Islet precursor cell (in vitro differentiated cells): ENCODE data around the gene LDLRAD4.

Experiments used
- DNase-seq: peaks from one replicate; pipeline ENCODE4 v3.0.0-alpha.2; 2018

LDLRAD4 gene

DNA sequence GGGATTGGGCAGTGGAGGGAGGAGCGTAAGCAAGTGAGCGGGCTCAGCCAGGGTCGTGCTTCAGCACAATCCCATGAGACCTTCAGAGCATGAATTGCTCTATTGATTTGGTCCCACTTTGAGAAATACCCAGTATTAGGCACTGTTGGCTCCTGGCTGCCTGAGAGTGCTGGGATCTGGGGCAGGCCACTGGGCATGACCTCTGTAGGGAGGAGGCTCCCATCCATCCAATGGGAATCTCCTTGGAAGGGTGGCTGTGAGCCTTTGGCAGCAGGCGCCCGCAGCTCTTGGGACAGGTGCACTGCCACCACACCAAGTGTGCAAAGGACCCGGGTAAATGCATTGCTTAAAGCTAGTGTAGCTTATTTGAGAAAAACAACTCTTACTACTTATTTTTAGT is 137.5 kb downstream of the LDLRAD4 start:
- DNase-seq, result no peak

DNA sequence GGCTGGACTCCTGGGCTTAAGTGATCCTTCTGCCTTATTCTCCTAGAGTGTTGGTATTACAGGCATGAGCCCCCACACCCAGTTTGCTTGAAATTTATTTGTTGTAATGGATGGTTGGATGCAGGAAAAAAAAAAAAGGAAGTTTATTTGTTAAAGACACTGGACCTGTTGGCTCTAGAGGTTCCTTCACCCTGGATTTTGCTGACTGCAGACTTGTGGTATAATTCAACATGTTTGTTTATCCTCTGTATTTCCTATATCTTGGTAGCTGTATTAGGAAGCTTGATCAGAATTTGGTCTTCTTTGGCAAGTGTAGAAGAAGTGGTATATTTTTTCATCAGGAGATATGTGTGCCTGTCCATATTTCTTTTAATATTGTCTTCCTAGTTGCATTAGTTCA is 138.7 kb downstream of the LDLRAD4 start:
- DNase-seq, result no peak

DNA sequence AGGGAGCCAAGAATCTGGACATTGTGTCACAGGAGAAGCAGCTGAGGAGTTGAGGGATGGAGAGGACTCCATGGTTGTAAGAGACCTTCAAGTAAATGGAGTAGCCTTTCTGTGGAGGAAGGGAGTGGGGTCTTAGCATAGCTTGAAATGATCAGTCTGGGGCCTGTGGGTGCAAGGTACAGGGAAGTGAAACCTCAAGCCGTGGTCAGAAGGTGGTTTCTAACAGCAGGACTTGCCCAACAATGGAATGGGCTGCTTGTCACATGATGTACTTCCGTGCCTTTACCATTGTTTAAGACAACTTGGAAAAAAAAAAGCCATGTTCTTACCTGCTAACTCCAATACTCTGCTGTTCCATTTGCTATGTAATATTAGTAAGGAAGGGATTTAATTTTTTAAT is 140.7 kb downstream of the LDLRAD4 start:
- DNase-seq, result no peak

DNA sequence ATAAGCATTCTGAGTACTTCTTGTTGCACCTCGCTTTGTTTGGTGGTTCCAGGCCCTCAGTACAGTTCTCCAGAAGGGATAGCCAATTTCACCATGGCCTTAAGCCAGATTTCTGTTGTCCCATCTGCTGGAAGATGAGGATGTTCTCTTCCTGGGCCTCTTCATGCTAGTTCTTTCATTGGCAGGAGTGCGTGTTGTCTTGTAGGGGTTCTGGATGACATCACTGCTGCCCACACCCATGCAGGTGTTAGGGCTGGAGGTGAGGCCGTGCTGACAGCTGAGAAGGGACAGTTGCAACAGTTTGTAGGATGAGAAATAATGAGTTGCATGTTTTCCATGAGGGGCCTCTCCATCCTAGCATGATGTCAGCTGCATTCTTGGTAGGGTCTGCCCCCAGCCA is 142.9 kb downstream of the LDLRAD4 start:
- DNase-seq, result peak; percentile 27

DNA sequence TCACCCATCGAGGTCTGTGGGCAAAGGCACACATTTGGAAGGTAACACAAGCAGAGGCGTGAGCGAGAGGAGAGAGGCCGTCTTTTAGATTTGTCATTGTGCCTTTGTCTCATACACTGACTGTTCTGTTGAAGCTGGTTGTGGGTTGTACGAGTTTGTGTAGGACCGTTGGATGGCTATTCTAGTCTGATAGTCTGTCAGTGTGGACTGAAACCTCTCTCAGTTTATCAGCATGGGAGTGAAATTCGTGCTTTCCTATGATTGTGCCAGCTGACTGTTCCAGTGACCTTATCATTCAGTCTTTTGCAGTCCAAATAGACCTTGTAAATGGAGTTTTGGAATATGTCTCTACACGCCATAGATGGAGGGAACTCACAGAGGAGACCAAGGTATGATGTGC is 143.5 kb downstream of the LDLRAD4 start:
- no peak for DNase-seq

DNA sequence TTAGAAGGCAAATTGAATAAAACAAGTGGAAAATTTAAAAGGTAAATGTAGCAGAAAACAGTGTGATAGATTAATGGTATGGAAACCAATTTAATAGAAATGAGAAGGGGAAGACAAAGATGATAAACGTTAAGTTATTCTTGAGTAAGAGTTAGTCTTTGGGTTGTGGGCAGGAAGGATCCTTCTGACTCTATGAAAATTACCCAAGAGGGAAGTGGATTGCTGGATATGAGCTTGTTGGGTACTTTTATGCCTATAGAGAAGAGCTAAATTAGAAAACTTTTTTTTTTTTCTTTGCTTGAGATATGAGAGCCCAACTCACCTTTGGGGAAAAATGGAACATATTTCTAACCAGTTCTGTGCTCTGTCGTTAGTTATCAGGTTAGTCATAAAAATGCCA is 144.0 kb downstream of the LDLRAD4 start:
- DNase-seq, result no peak

DNA sequence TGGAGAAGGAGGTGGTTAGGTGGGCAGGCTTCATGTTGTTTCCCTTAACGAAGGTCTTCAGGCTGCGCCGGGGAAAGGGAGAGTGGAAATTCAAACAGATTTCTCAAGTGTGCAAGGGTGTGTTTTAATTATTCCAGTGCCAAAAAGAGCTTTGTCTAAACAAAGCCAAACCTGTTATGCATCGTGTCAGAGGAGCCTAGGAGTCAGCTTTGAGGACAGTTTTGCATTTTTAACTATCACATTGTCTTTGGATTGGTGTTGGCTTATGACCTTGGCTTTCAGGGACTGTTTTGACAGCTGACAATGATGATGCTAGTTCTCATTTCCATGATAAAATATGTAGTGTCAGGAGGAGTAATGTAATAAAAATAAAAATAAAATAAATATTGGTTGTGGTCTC is 144.8 kb downstream of the LDLRAD4 start:
- DNase-seq, result peak; percentile 6

DNA sequence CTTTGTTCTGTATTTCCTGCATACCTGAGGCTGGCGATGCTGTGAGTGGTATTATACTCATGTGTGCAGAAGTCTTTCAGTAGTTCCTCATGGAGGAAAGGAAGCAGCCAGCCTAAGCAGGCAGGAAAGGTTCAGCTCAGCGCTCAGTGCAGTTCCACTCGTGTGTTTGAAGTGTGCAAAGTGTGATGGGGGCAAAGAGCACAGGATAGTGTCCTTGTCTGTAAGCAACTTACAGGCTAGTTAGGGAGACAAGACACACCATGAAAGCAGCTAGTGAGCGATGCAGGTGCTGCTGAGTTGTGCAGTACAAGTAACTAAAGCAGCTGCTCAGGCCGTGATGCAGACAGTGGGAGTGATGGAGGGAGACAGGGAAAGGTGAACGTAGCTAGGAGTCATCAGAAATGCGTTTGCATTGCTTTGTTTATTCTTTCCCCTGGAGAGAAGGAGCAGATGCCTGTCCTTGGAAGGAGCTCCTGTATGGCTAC is 146.2 kb downstream of the LDLRAD4 start:
- peak; percentile 36 for DNase-seq

DNA sequence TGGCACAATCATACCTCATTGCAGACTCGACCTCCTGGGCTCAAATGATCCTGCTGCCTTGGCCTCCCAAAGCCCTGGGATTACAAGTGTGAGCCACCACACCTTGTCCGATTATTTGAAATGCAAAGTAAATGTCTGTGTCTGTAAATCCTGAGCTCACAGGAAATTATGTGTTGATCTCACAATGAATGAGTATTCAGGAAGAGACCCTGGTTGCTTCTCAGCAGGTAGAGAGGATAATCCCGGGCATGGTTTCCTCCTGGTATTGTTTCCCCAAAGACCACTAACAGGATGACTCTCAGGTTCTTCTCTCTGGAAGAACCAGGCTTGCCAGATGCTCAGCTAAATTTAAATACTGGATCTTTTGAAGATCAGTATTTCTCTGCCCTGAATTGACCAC is 147.6 kb downstream of the LDLRAD4 start:
- DNase-seq, result no peak

DNA sequence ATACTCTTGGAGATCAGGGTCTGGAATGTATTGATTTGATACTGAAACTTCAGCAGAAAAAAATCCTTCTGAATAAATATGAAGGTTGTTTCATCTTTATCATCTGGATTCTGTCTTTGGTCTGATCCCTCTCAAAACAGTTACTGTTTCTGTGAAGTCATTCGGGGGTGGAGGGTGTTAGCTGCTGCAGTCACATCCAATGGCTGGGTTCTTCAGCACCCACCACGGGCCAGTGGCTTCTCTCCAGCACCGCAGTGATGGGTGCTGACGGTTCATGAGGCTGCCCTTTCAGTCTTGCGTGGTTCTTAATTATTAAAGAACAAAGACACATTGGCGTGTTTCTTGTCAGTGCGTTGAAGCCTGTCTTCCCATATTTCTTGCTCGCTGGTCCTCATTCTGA is 148.0 kb downstream of the LDLRAD4 start:
- DNase-seq, result peak; percentile 27

DNA sequence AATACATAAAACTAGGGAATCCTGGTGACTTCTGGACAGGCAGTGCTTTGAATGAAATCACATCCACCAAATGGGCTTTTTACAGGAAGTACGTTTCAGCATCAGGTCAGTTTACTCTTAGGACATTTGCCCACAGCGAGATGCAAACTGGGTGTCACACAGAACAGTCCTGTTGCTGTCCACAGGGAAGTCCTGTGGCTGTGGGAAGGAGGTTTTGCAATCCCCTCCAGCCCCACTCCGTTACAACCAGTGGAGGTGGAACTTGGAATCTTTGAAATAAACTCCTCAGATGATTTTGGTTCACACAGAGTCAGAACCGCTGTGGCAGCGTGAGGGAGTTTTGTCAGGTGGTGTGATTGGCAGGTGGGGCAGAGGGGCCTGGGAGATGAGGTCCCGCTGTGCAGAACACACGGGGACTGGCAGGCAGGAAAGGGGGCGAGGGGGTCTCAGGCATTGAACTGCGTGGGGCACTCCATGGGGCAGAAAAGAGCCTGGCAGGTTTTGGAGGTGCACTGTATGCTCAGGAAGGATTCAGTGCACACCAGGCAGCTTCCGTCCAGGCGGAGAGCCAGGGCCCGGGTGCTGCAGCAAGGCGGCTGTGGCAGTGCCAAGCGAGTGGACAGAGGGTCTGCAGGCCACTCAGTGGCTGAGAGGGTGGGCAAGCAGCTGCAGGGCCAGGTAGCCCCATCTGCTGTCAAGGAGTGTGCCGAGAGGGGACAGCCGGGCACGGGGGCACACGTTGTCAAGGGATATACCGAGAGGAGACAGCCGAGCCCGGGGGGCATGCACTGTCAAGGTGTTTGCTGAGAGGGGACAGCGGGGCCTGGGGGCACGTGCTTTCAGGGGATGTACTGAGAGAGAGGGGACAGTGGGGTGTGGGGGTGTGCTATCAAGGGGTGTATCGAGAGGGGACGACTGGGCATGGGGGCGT is 148.7 kb downstream of the LDLRAD4 start:
- peak; percentile 43 for DNase-seq

DNA sequence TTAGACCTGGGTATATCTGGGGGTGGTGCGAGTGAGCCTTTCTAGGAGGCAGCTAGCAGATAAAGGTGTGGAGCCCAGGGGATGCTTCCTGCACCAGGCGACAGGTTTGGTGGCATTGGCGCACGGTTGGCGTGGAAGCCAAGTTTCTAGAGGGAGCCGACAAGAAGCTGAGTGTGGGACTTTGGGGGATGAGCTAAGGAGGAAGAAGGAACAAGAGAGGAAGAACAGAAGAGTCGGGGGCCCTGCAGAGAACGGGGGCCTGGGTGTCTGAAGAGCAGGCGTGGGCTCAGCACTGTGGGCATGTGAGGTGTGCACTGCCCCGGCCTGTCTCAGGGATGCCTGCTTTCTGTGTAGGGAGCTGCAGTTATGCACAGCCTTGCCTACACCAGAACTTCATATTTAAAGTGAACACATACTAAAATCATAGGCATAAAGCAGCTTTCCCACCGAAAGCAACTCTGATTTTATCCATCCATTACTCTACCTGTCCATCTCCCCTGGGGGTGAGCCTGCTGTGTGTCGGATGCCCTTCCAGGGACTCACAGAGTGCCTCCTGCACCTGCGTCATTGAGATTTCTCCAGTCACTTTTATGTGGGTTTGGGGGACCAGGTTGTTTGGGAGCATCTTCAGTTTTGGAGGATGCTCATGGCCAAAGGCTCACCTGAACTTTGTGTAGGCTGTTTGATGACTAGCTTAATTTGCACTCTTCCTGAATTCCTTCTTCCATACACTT is 149.7 kb downstream of the LDLRAD4 start:
- peak; percentile 29 for DNase-seq

DNA sequence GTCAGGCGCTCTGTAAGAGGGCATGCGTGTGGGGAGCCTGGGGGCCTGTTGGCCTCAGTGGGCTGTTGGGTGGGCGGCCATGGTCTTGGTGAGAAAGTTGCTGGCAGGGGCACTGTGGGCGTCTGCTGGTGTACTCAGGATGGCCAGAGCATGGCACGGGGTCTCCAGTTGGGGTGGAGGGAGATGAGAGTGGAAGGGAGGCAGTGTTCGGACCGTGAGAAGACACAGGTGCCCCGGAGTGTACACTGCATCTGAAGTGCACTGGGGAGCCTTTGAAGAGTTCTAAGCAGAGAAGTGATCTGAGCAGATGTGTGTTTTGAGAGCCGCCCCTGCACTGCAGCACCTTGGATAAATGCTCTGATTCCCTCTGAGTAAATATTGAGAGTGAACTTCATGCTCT is 150.8 kb downstream of the LDLRAD4 start:
- DNase-seq, result no peak

DNA sequence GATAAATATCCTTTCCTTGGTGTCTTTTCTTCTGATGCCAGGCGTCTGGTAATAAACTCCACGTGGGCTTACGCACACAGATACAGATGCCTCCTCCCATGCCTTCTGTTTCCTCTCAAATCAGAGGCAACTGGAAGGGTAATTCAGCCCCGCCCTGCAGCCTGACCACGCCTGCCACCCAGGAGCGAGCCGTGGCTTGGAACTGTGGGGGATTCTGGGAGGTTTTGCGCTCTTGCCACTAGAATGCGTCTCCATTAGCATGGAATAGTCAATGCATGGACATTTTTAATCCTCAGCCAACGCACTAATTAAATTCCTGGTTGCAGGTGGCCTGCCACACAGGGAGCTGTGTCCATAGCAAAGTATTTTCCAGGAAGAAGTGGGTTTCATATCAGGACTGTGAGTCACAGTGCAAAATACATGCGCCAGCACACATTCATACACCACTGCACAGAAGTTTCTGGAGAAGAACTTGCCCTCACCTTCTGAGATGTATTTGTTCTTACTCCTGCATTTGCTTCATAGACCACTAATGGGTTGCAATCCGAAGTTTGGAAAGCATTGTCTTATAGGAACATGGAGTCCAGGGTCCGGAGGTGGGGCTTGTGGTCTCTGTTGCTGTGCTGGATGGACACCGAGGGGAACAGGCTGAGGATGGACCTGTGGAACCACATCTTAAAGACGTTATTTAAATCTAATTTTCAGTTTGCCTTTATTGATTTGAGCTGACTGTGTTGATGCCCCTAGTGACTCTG is 151.4 kb downstream of the LDLRAD4 start:
- DNase-seq, result peak; percentile 43

DNA sequence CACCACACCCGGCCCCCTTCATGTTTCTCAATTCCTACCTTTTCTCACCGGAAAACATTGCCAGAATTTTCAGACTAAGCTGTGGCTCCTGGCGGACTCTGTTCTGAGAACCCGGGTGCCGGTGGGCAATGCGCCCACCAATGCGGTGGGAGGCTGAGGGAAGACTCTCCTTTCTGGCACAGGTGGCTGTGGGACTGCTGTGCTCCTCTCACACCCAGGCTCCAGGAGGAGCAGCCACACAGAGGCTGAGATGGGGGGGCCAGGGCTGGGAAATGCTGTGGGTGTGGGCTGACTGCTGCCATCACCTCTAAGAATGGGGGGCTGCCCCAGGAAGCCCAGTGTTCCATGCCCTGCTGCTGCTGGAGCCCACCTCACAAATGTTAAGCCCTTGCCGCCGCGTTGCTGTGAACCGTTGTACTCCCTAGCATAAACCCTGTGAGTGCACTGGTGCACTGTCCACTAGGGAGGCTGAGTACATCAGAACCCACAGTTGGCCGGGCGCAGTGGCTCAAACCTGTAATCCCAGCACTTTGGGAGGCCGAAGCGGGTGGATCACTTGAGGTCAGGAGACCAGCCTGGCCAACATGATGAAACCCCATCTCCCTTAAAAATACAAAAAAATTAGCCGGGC is 152.6 kb downstream of the LDLRAD4 start:
- DNase-seq, result peak; percentile 31

DNA sequence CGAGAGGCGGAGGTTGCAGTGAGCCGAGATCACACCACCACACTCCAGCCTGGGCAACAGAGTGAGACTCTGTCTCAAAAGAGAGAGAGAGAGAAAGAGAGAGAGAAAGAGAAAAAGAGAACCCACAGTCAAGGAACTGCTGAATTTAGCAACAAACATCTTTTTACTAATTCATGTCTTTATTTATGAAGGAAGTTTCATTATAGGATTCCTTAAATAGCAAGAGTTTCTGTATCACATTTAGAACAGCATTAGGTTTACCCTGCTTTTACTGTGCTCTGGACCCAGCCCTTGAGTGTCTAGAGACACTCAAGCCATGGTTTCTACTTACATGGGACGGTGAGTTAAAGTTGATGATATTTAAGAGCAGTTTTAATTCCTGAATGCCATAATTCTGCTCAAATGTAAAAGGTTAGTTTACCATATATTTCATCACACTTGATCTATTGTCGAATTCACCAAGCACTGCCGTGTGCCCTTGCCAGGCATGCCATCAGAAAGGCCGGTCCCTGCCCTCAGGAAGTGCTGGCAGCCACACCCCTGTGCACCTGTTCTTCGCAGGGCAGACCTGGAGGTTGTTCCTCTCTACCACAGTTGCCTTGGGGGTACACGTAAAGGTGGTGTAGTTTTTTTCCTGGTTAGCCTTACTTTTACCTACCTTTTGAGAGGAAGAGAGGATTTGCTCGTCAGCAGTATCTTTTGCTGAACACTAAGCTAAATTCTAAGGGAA is 153.3 kb downstream of the LDLRAD4 start:
- peak; percentile 26 for DNase-seq

DNA sequence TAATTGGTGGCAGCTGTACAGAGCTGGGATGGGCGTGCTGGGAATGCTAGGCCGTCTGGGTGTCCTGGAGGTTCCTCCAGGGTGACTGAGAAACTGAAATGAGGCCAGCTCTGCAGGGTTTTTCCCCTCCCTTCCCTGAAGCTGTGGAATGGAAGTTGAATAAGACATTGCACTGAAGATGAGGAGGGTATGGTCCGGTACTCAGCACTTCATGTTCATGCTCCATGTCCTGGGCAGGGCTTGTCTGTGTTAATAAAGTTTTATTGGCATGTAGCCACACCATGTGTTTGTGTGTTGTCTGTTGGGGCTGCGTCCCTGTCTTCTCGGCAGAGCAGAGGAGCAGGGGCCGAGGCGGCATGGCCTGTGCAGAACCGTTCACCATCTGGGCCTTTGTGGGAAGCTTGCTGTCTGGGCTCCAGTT is 154.0 kb downstream of the LDLRAD4 start:
- peak; percentile 34 for DNase-seq

DNA sequence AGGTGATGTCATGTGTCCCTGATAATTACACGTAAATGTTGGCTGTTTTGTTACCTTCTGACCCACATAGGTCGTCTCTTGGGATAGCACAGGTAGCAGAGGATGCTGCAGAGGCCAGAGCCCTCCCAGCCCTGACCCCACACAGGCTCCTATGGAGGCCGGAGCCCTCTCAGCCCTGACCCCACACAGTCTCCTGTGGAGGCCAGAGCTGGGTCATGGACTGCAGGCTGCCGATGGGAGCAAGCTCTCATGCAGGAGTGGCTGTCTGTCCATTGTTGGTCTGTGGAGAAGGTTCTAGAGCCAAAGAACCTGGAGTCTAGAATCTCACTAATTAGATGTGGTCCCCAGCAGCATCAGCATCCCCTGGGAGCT is 155.5 kb downstream of the LDLRAD4 start:
- DNase-seq, result peak; percentile 37

DNA sequence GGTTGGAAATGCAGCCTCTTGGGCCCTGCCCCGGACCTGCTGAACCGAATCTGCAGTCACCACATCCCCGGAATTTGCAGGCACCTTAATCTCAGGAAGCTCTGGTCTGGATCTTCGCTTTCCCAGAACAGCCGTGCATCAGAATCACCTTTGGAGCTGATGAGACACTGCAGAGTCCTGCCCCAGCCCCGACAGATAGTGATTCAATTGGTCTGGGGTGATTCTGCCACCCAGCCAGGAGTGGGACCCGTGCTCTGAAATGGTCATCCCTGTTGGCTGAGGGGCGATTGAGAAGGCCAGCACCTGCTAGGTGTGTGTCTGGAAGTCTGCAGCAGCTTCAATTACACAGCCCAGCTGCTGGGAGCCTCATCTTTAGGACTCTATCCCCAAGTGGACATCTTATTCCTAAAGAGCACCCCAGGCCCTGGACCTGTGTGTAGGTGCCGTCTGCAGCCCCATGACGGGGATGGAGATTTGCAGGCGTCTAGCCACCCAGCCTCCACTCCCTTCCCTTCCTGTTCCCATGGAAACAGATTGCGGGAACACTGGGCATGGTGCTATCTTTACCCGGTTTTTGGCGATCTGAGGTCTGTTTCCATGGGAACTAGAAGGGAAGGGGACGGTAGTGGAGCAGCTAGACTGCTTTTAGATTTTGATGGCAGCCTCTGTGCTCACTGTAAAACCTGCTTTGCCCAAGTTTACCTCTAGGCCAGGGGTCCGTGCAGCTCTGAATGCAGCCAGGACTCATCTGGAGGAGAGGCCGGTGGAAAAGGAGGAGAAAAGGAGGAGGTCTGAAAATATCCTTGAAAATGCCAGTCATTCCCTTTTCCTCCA is 156.1 kb downstream of the LDLRAD4 start:
- DNase-seq, result peak; percentile 49

DNA sequence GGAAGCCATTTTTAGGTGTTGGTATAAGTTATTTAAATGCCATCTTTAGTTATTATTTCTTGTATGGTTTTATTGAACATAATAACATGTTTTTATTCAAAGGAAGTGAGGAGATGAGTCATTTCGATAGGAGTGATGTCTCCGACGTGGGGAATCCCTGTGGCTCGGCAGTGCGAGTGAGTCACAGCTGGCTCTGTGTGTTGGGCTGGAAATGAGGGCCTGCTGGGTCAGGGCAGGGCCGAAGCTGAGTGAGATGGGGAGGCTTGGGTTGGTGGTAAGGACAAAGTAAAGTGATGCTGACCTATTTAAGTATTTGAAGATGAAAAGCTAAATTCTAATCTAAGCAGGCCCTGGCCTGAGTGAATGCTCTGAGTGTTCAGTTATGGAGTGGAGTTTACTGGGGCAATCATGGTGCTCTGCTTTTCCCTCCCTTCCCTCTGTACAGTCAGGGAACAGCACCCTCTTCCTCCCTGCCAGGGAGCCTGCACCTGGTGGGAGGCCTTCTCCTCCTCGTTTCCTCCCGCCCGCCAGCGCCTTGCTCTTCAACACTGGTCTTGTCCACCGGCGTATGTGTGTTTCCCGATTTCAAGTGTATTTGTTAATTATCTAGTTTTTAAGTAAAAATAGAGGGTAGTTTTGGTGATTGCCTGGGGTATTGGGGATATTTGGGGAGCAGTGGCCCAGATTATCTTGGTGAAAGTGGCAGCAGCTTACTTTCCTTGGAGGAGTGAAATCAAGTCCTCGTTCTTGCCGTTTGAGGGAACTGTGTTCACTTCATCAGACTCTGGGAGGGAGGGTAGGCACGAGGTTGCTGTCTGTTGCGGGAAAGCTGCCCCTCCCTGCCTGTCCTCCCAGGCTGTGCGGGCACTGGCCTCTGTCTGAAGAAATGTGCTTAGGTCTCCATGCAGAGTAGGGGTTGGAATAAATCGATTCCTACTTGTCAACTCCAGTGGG is 157.0 kb downstream of the LDLRAD4 start:
- DNase-seq, result peak; percentile 78
